Measurements from ENCODE around the gene PECR.

DNA sequence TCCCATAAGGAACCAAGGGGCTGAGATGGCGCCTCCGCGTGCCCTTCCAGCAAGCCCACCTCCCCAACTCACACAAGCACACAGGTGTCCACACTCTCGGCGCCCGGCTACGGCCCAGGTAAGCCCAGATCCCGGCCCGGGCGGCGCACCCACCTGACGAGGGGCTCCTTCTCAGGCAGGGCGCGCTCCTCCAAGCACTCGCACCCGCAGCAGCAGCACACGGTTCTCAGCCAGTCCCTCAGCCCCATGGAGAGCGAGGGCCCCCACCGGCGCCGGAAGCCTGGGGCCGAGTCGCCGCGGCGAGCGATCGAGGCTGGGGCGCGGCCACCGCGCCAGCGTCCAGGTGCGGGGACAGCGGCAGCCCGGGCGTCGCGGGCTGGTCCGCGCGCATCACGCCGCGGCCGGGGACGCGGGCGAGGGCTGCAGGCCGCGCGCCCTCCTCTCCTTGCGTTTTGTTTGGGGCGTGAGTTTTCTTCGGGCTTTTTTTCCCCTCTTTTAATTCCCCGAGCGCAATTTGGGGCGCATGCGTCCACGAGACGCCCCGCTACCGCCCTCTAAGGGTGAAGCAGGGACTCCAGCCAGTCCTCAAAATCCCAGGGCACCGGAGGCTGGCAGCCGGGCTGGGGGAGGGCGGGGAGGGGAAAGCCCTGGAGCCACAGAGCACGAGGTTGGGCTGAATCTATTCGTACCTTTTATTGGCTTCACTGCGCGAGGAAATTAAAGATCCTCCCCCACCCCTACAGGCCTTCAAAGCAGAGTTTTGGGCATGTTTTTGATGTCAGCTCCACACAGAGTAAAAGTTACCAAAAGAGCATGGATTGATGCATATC lies 68.3 kb downstream of the PECR start, which contains the start of gene MREG:
- TF ChIP-seq, protein P1, sequence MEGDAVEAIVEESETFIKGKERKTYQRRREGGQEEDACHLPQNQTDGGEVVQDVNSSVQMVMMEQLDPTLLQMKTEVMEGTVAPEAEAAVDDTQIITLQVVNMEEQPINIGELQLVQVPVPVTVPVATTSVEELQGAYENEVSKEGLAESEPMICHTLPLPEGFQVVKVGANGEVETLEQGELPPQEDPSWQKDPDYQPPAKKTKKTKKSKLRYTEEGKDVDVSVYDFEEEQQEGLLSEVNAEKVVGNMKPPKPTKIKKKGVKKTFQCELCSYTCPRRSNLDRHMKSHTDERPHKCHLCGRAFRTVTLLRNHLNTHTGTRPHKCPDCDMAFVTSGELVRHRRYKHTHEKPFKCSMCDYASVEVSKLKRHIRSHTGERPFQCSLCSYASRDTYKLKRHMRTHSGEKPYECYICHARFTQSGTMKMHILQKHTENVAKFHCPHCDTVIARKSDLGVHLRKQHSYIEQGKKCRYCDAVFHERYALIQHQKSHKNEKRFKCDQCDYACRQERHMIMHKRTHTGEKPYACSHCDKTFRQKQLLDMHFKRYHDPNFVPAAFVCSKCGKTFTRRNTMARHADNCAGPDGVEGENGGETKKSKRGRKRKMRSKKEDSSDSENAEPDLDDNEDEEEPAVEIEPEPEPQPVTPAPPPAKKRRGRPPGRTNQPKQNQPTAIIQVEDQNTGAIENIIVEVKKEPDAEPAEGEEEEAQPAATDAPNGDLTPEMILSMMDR (IDR thresholded peaks at IDR 0.05), result peak; percentile 48 to 77 (median 50)
- TF ChIP-seq POLR2A (IDR thresholded peaks at IDR 0.05), result no peak

All from uterus (tissue), 2 donors.